Lower lobe of right lung (tissue), 2 donors: ENCODE data around the gene C1orf21. TPM values are rescaled to one million over a fixed set of nuclear protein-coding genes. Genes with fewer than 3 reads are reported as not detected.

ENCODE experiments used
- ATAC-seq, 2 donors: fragments of 200-7000 bp; cut with Tn5 transposase; one replicate each; pipeline ENCODE4 v1.9.1; 2020 to 2022; ENCODE audit warnings: mild to moderate bottlenecking in 2 of 2, moderate library complexity in 2 of 2
- DNase-seq: peaks from one replicate; pipeline ENCODE4 v3.0.0-alpha.2; 2020
- H3K27ac ChIP-seq: fragments of 200-600 bp; one replicate; pipeline ENCODE4 v1.8.0; 2022
- H3K27me3 ChIP-seq: fragments of 200-600 bp; one replicate; pipeline ENCODE4 v1.8.0; 2022; ENCODE audit warnings: low read depth
- H3K36me3 ChIP-seq: fragments of 200-600 bp; one replicate; pipeline ENCODE4 v1.8.0; 2022; ENCODE audit warnings: mild to moderate bottlenecking
- H3K4me1 ChIP-seq: fragments of 200-600 bp; one replicate; pipeline ENCODE4 v1.8.0; 2022
- H3K4me3 ChIP-seq: fragments of 200-600 bp; one replicate; pipeline ENCODE4 v1.8.0; 2022; ENCODE audit warnings: mild to moderate bottlenecking
- H3K9me3 ChIP-seq: fragments of 200-600 bp; one replicate; pipeline ENCODE4 v1.8.0; 2022
- CTCF ChIP-seq: fragments of 200-600 bp; IDR thresholded peaks from one replicate; pipeline ENCODE4 v1.8.0; 2022; ENCODE audit warnings: antibody characterized with exemption, mild to moderate bottlenecking
- intact Hi-C: fragments of 100-400 bp; cut with DNase I; formaldehyde crosslinking; loops from one replicate; pipeline ENCODE4 v1.11.0; 2022
- total RNA-seq: library from RNA; stranded (reverse); fragmentation: NEBNext Ultra II Directional; extraction: Animal tissue kit (Norgen Biotek cat#: 25700); gene quantifications from one replicate; pipeline ENCODE4 v1.2.1, GENCODE V29; 2021
- donor health status: DM: no; HTN: yes; CAD: no; lungs with severe emphysema.

Gene C1orf21
- total RNA-seq, 1 donor from 2014 or later = 70.8 TPM

GRCh38 chr1:184658055-184658454, 271.2 kb downstream of the C1orf21 start:
- no peak for TF ChIP-seq CTCF
- Histone ChIP-seq H3K4me1 (no peaks in the 10 kb centered on the region), H3K27me3 (no peaks in the 10 kb centered on the region), H3K36me3 (no peaks in the 10 kb centered on the region), H3K27ac (no peak overlapping the region), H3K9me3 (no peaks in the 10 kb centered on the region), H3K4me3 (no peak overlapping the region)
- ATAC-seq (no peak), DNase-seq (no peak)
- intact Hi-C loops = no loop called here

GRCh38 chr1:184660462-184661191, 273.8 kb downstream of the C1orf21 start:
- H3K4me3 ChIP-seq = no peak overlapping the region
- peaks cover 6% of the 10 kb centered on the region for H3K4me1 ChIP-seq
- H3K36me3 ChIP-seq = no peaks in the 10 kb centered on the region
- no peak for TF ChIP-seq CTCF
- no peak for DNase-seq
- H3K27me3 ChIP-seq = peaks cover 3% of the 10 kb centered on the region
- intact Hi-C loops = no loop called here
- no peak for ATAC-seq
- no peaks in the 10 kb centered on the region for H3K9me3 ChIP-seq
- no peak overlapping the region for H3K27ac ChIP-seq

GRCh38 chr1:184661801-184662200, 275.0 kb downstream of the C1orf21 start:
- intact Hi-C loops = no loop called here
- Histone ChIP-seq H3K36me3 (no peaks in the 10 kb centered on the region), H3K9me3 (no peaks in the 10 kb centered on the region), H3K4me3 (no peak overlapping the region), H3K27me3 (peaks cover 3% of the 10 kb centered on the region), H3K4me1 (peaks cover 6% of the 10 kb centered on the region), H3K27ac (no peak overlapping the region)
- ATAC-seq (no peak), DNase-seq (no peak)
- no peak for TF ChIP-seq CTCF

GRCh38 chr1:184664042-184664660, 277.3 kb downstream of the C1orf21 start:
- H3K36me3 ChIP-seq = no peaks in the 10 kb centered on the region
- ATAC-seq (peak; percentile 91 to 94), DNase-seq (peak; percentile 83)
- H3K4me3 ChIP-seq = peak overlapping the region; percentile 34
- H3K27me3 ChIP-seq = peaks cover 3% of the 10 kb centered on the region
- intact Hi-C loops = no loop called here
- H3K4me1 ChIP-seq = peaks cover 6% of the 10 kb centered on the region
- no peak overlapping the region for H3K27ac ChIP-seq
- TF ChIP-seq CTCF = peak; percentile 93
- no peaks in the 10 kb centered on the region for H3K9me3 ChIP-seq

DNA sequence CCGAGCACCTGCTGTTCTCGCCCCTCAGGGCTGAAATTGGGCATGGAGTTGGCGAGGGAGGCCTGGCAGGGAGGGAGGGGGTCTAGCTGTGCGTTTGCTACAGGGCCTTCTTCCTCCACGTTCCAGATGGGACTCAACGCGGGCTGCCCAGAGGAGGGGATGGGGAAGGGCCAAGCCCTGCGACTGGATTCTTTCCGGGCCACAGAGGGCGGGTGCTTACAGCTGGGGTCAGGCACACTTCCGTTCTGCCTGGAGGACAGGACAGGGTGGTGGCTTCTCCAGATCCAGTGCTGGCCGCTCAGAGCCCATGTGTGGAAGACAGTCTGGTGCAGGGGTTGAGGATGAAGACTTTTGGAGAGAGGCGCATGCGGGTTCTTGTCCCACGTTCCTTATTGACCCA, 277.8 kb downstream of the C1orf21 start:
- Histone ChIP-seq H3K36me3 (no peaks in the 10 kb centered on the region), H3K27me3 (peaks cover 3% of the 10 kb centered on the region), H3K4me1 (peaks cover 6% of the 10 kb centered on the region), H3K9me3 (no peaks in the 10 kb centered on the region), H3K4me3 (no peak overlapping the region), H3K27ac (no peak overlapping the region)
- TF ChIP-seq CTCF = no peak
- DNase-seq (no peak), ATAC-seq (peak; percentile 5 to 26)
- intact Hi-C loops = no loop called here
